Measurements from ENCODE around the gene SLAMF6.
"Not testable (repeated sequence)": the region's sequence is repeated elsewhere in the genome, so short reads cannot be mapped to it uniquely, and the experiment has no call there.

- not testable (repeated sequence) for TF ChIP-seq CTCF, POLR2A, POLR2AphosphoS5, EP300 (IDR thresholded peaks at IDR 0.05)
Observed at GRCh38 chr1:160532557-160532813, 9.4 kb upstream of the SLAMF6 start.
